H1 (cell line): ENCODE measurements around the gene LRP11. TPM values are rescaled to one million over a fixed set of nuclear protein-coding genes. Genes with fewer than 3 reads are reported as not detected.
A peak's percentile ranks its signal among the peaks of the same experiment; 100 is the strongest.

Experiments
- CTCF ChIA-PET: fragments of 300-600 bp; sonication (Branson Sonifier 250); formaldehyde crosslinking; loops from one replicate; lab custom pipeline; 2021; ENCODE audit not compliant: partially characterized antibody; lab: Charles Lee
- POLR2A ChIA-PET: fragments of 300-600 bp; sonication (Branson Sonifier 250); formaldehyde crosslinking; loops from one replicate; lab custom pipeline; 2021; ENCODE audit warnings: inconsistent platforms; ENCODE audit not compliant: partially characterized antibody; lab: Charles Lee
- DNase-seq, 2 experiments: peaks; one replicate each; pipeline versions ENCODE4 v3.0.0 to v3.0.0-alpha.2; 2010 to 2022; ENCODE audit warnings: low spot score in 2 of 2, low read depth in 1 of 2, mixed read lengths in 1 of 2
- FAIRE-seq: peaks from 2 replicates; lab custom pipeline; 2011; peaks lifted over from hg19 to GRCh38; lab: Jason Lieb, UNC
- H2AFZ ChIP-seq: 2 replicates; pipeline ENCODE4 v1.8.1; 2012; ENCODE audit warnings: low read length, inconsistent platforms
- H2AK5ac ChIP-seq: 2 replicates; pipeline ENCODE4 v1.6.1; 2013; ENCODE audit warnings: low read depth, low read length
- H2BK120ac ChIP-seq: replicated peaks from 2 replicates; pipeline ENCODE3; 2013; ENCODE audit warnings: low read depth, low read length, inconsistent platforms
- H2BK12ac ChIP-seq: 2 replicates; pipeline ENCODE4 v1.6.1; 2013; ENCODE audit warnings: low read depth, low read length
- H2BK15ac ChIP-seq: 2 replicates; pipeline ENCODE4 v1.6.1; 2013; ENCODE audit warnings: low read length
- H2BK20ac ChIP-seq: 2 replicates; pipeline ENCODE4 v1.6.1; 2013; ENCODE audit warnings: low read length
- H2BK5ac ChIP-seq: 2 replicates; pipeline ENCODE4 v1.6.1; 2013; ENCODE audit warnings: low read depth, low read length
- H3K14ac ChIP-seq: 2 replicates; pipeline ENCODE4 v1.6.1; 2013; ENCODE audit warnings: inconsistent platforms; ENCODE audit not compliant: insufficient read length
- H3K18ac ChIP-seq: 2 replicates; pipeline ENCODE4 v1.6.1; 2013; ENCODE audit warnings: low read length; ENCODE audit errors: extremely low read depth
- H3K23ac ChIP-seq: 2 replicates; pipeline ENCODE4 v1.6.1; 2013; ENCODE audit warnings: inconsistent platforms; ENCODE audit not compliant: insufficient read length
- H3K23me2 ChIP-seq: 2 replicates; pipeline ENCODE4 v1.6.1; 2013; ENCODE audit warnings: low read depth, low read length
- H3K27ac ChIP-seq: 2 replicates; pipeline ENCODE4 v1.6.1; 2011; ENCODE audit warnings: low read depth, low read length, inconsistent platforms
- H3K27me3 ChIP-seq, 4 experiments: replicated peaks in 1 of 4; 1 replicate in 1 of 4; 2 replicates in 3 of 4; pipeline versions ENCODE4 v1.6.1 to v1.8.1; 2011 to 2013; ENCODE audit warnings: low read length in 3 of 4, mild to moderate bottlenecking in 3 of 4, inconsistent platforms in 2 of 4, mixed read lengths in 2 of 4, moderate library complexity in 1 of 4; ENCODE audit not compliant: control insufficient read depth in 3 of 4, insufficient read depth in 3 of 4; ENCODE audit errors: extremely low read depth in 1 of 4
- H3K36me3 ChIP-seq, 4 experiments: 2 replicates each; pipeline versions ENCODE4 v1.6.1 to v1.8.1; 2011 to 2013; ENCODE audit warnings: mild to moderate bottlenecking in 4 of 4, low read length in 3 of 4, moderate library complexity in 2 of 4, control low read depth in 1 of 4, inconsistent platforms in 1 of 4; ENCODE audit not compliant: insufficient read depth in 4 of 4, control insufficient read depth in 2 of 4
- H3K4ac ChIP-seq: replicated peaks from 2 replicates; pipeline ENCODE3; 2013; ENCODE audit warnings: low read length, low read depth, mixed read lengths, inconsistent platforms; ENCODE audit not compliant: insufficient read length
- H3K4me1 ChIP-seq, 4 experiments: replicated peaks in 1 of 4; 1 replicate in 1 of 4; 2 replicates in 3 of 4; pipeline versions ENCODE4 v1.6.1 to v1.8.1; 2011 to 2013; ENCODE audit warnings: low read length in 3 of 4, inconsistent platforms in 2 of 4, mixed read lengths in 1 of 4; ENCODE audit not compliant: insufficient read depth in 4 of 4, control insufficient read depth in 3 of 4
- H3K4me2 ChIP-seq, 2 experiments: 2 replicates each; pipeline versions ENCODE4 v1.6.1 to v1.8.1; 2011 to 2013; ENCODE audit warnings: low read depth in 2 of 2, low read length in 2 of 2, control low read depth in 1 of 2, inconsistent platforms in 1 of 2, mild to moderate bottlenecking in 1 of 2; ENCODE audit not compliant: insufficient read depth in 1 of 2
- H3K4me3 ChIP-seq, 4 experiments: fragments of 200-600, 300-600 bp in 1 of 4; sonication (generic), shearing (Covaris generic), sonication (Bioruptor Twin) in 1 of 4; 2 replicates each; pipeline versions ENCODE4 v1.5.1 to v1.8.1; 2011 to 2016; ENCODE audit warnings: low read length in 4 of 4, low read depth in 3 of 4, control low read depth in 2 of 4, inconsistent platforms in 2 of 4, mild to moderate bottlenecking in 2 of 4, mixed read lengths in 1 of 4, moderate library complexity in 1 of 4; ENCODE audit not compliant: insufficient read depth in 2 of 4; ENCODE audit errors: extremely low read depth in 1 of 4
- H3K56ac ChIP-seq: replicated peaks from 2 replicates; pipeline ENCODE3; 2013; ENCODE audit warnings: low read depth, mild to moderate bottlenecking, mixed read lengths, low read length, inconsistent platforms; ENCODE audit not compliant: insufficient read length
- H3K79me1 ChIP-seq: 2 replicates; pipeline ENCODE4 v1.6.1; 2013; ENCODE audit warnings: low read depth, low read length, control low read depth
- H3K79me2 ChIP-seq, 2 experiments: 2 replicates each; pipeline versions ENCODE4 v1.6.1 to v1.8.1; 2012 to 2013; ENCODE audit warnings: low read length in 2 of 2, mild to moderate bottlenecking in 2 of 2, inconsistent platforms in 1 of 2; ENCODE audit not compliant: insufficient read depth in 2 of 2, control insufficient read depth in 1 of 2
- H3K9ac ChIP-seq, 4 experiments: replicated peaks in 1 of 4; 1 replicate in 1 of 4; 2 replicates in 3 of 4; pipeline versions ENCODE4 v1.6.1 to v1.8.1; 2011 to 2013; ENCODE audit warnings: low read depth in 3 of 4, low read length in 3 of 4, control low read depth in 2 of 4, mild to moderate bottlenecking in 2 of 4, moderate library complexity in 2 of 4, inconsistent platforms in 1 of 4; ENCODE audit errors: extremely low read depth in 1 of 4
- H3K9me3 ChIP-seq, 2 experiments: 2 replicates each; pipeline versions ENCODE4 v1.6.1 to v1.8.1; 2012 to 2013; ENCODE audit warnings: mild to moderate bottlenecking in 2 of 2, moderate library complexity in 2 of 2, control low read depth in 1 of 2, inconsistent platforms in 1 of 2, low read depth in 1 of 2, low read length in 1 of 2, mixed read lengths in 1 of 2; ENCODE audit not compliant: insufficient read depth in 2 of 2
- H4K20me1 ChIP-seq, 2 experiments: replicated peaks in 1 of 2; 2 replicates each; pipeline versions ENCODE3 to v1.8.1; 2011 to 2013; ENCODE audit warnings: inconsistent platforms in 2 of 2, low read length in 2 of 2, mild to moderate bottlenecking in 1 of 2; ENCODE audit not compliant: insufficient read depth in 2 of 2, control insufficient read depth in 1 of 2
- H4K5ac ChIP-seq: 2 replicates; pipeline ENCODE4 v1.6.1; 2013; ENCODE audit warnings: low read length, low read depth, mixed read lengths, inconsistent platforms; ENCODE audit not compliant: insufficient read length
- H4K8ac ChIP-seq: 2 replicates; pipeline ENCODE4 v1.8.0; 2013; ENCODE audit warnings: mild to moderate bottlenecking, moderate library complexity, low read length, inconsistent platforms; ENCODE audit not compliant: insufficient read depth; ENCODE audit errors: extremely low read depth
- H4K91ac ChIP-seq: replicated peaks from 2 replicates; pipeline ENCODE3; 2013; ENCODE audit warnings: low read length, mixed read lengths, inconsistent platforms; ENCODE audit not compliant: insufficient read length
- ATF2 ChIP-seq: IDR thresholded peaks from 2 replicates; pipeline ENCODE4 v1.6.1; 2012; ENCODE audit warnings: low read length, inconsistent platforms
- ATF3 ChIP-seq: IDR thresholded peaks from 2 replicates; pipeline ENCODE4 v1.6.1; 2011; ENCODE audit warnings: low read depth, mild to moderate bottlenecking, low read length; ENCODE audit not compliant: insufficient read depth
- CHD2 ChIP-seq: IDR thresholded peaks from 2 replicates; pipeline ENCODE4 v1.6.1; 2012; ENCODE audit warnings: low read length, improper control_type of control experiment
- GTF2F1 ChIP-seq: IDR thresholded peaks from 2 replicates; pipeline ENCODE4 v1.6.1; 2012; ENCODE audit warnings: low read depth, low read length, improper control_type of control experiment, borderline replicate concordance
- TAF7 ChIP-seq: optimal IDR thresholded peaks from 2 replicates; pipeline ENCODE3; 2011; ENCODE audit warnings: low read depth, mild to moderate bottlenecking, inconsistent platforms, low read length, moderate library complexity, borderline replicate concordance
- whole genome bisulfite sequencing, 2 experiments: shearing (Covaris generic) in 1 of 2; methylation state at CpG; one replicate each; pipeline versions ENCODE4 v1.1.6 to v1.1.7; 2013 to 2015; ENCODE audit warnings: low lambda C conversion rate in 2 of 2, mixed read lengths in 2 of 2, inconsistent platforms in 1 of 2, low coverage in 1 of 2, missing lambda C conversion rate in 1 of 2; ENCODE audit not compliant: insufficient replicate concordance in 2 of 2, insufficient coverage in 1 of 2, insufficient read length in 1 of 2; ENCODE audit errors: extremely low coverage in 1 of 2, missing lambda C conversion rate in 1 of 2; 5-methylcytosine and 5-hydroxymethylcytosine counted together
- polyA plus RNA-seq, 7 experiments: library from polyadenylated mRNA; depleted of rRNA in 3 of 7; stranded (reverse) in 5 of 7; unstranded in 2 of 7; fragments of >200 nt in 5 of 7; fragments of 200-250 nt in 2 of 7; gene quantifications; 1 replicate in 5 of 7; 2 replicates in 1 of 7; 4 replicates in 1 of 7; pipeline versions ENCODE4 v1.2.1 to v1.2.3, GENCODE V29; 2011 to 2013; ENCODE audit warnings: missing spikeins in 2 of 7, mixed read lengths in 2 of 7
- total RNA-seq: library from RNA; stranded (reverse); fragmentation: NEBNext Ultra II Directional; extraction: Animal tissue kit (Norgen Biotek cat#: 25700); gene quantifications from 2 replicates; pipeline ENCODE4 v1.2.1, GENCODE V29; 2021

Gene LRP11
- total and polyA plus RNA-seq, 2 of the 8 experiments (the other 6 are each of a cell fraction or from before 2014, with no cell fraction given), result 11.0 to 20.0 TPM

DNA sequence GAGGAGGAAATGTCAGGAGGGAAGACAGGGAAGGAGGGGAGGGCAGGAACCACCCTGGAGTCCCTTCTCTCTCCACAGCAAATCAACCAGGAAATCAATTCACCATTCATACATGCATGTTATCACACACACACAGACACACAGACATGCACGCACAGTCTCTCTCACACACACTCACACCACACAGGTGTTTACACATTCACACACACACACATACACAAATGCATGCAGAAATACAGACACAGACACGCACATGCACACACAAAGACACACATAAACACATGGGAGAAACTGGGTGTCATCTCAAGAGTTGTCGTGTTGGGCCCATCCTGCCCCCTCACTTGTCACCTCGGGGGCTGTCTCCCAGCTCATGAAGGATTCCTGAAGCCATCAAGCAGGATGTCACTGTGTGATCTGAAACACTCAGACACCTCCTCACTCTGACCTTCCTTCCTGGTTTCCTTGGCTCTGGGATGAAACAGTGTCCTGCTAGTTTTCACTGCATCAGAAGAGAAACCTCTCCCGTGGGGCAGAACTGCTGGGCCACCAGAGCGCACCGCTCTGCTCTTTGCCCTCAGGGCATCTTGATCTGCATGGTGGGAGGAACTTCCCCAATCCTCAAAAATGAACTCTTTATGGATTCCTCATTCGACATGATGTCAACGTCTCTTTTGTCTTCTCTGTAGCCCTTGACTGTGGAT lies 49.5 kb upstream of the LRP11 start:
- H3K4me2 ChIP-seq, result no peak overlapping the region
- H3K23ac ChIP-seq, result no peak overlapping the region
- ChIA-PET CTCF (interaction anchor here (0.8 to 2.1 kb wide), 7 partner anchors 8 to 93 kb away, joined by 3 to 10 read pairs (median 5); no protein-coding TSS in a partner anchor), POLR2A (interaction anchor here (1.3 kb wide), 1 partner anchor 9 kb away, joined by 3 read pairs; no protein-coding TSS in a partner anchor)
- no peaks in the 10 kb centered on the region for H3K36me3 ChIP-seq
- H2BK20ac ChIP-seq, result no peak overlapping the region
- no peak overlapping the region for H2BK15ac ChIP-seq
- H3K18ac ChIP-seq, result no peak overlapping the region
- no peaks in the 10 kb centered on the region for H3K23me2 ChIP-seq
- peaks cover 0 to 2% of the 10 kb centered on the region in 2 experiments for H4K20me1 ChIP-seq
- 78% methylated on average over 9 of the region's 9 CpGs; no CpG with 5 or more reads in 1 of the 2 experiments for WGBS, 2 experiments
- no peaks in the 10 kb centered on the region for H3K27me3 ChIP-seq
- H2AK5ac ChIP-seq, result no peak overlapping the region
- H3K14ac ChIP-seq, result no peak overlapping the region
- H2BK5ac ChIP-seq, result no peak overlapping the region
- no peak overlapping the region for H4K8ac ChIP-seq
- no peak overlapping the region for H2BK12ac ChIP-seq
- no peak overlapping the region for H2AFZ ChIP-seq
- H3K79me1 ChIP-seq, result no peaks in the 10 kb centered on the region
- no peak overlapping the region for H3K27ac ChIP-seq
- peaks cover 9 to 20% of the 10 kb centered on the region in 2 experiments; a peak in 3 of 4 replicates for H3K9me3 ChIP-seq
- TF ChIP-seq GTF2F1 (no peak), TAF7 (no peak), ATF3 (no peak), ATF2 (no peak), CHD2 (no peak)
- H3K9ac ChIP-seq, result no peak overlapping the region
- peak in 1 of 2 experiments; percentile 22 for DNase-seq
- H3K4me1 ChIP-seq, result no peaks in the 10 kb centered on the region
- no peak for FAIRE-seq
- no peak overlapping the region for H3K4me3 ChIP-seq
- no peak overlapping the region for H3K56ac ChIP-seq
- no peak overlapping the region for H2BK120ac ChIP-seq
- no peak overlapping the region for H4K91ac ChIP-seq
- H3K79me2 ChIP-seq, result no peaks in the 10 kb centered on the region
- H4K5ac ChIP-seq, result no peak overlapping the region
- no peak overlapping the region for H3K4ac ChIP-seq
